ENCODE data around the gene PLRG1.
A peak's percentile ranks its signal among the peaks of the same experiment; 100 is the strongest.

The PLRG1 gene

GRCh38 chr4:154511548-154511947, 38.7 kb downstream of the PLRG1 start:
- Mint-ChIP-seq H3K27ac (no peak overlapping the region), H3K27me3 (peaks cover 17% of the 10 kb centered on the region), H3K36me3 (no peaks in the 10 kb centered on the region)

GRCh38 chr4:154507156-154507555, 43.0 kb downstream of the PLRG1 start:
- no peaks in the 10 kb centered on the region for H3K4me1 Mint-ChIP-seq
- peaks cover 11% of the 10 kb centered on the region for H3K27me3 Mint-ChIP-seq
- no peak overlapping the region for H3K4me3 Mint-ChIP-seq
- no peaks in the 10 kb centered on the region for H3K36me3 Mint-ChIP-seq
- no peaks in the 10 kb centered on the region for H3K9me3 Mint-ChIP-seq
- H3K27ac Mint-ChIP-seq: no peak overlapping the region

More at GRCh38 chr4:154511548-154511947, 38.7 kb downstream of the PLRG1 start:
- H3K4me1 Mint-ChIP-seq: no peaks in the 10 kb centered on the region
- no peaks in the 10 kb centered on the region for H3K9me3 Mint-ChIP-seq
- H3K4me3 Mint-ChIP-seq: no peak overlapping the region

GRCh38 chr4:154506253-154506652, 43.9 kb downstream of the PLRG1 start:
- peaks cover 11% of the 10 kb centered on the region for H3K27me3 Mint-ChIP-seq
- no peaks in the 10 kb centered on the region for H3K4me1 Mint-ChIP-seq
- no peak overlapping the region for H3K27ac Mint-ChIP-seq
- H3K4me3 Mint-ChIP-seq: no peak overlapping the region
- no peaks in the 10 kb centered on the region for H3K9me3 Mint-ChIP-seq
- no peaks in the 10 kb centered on the region for H3K36me3 Mint-ChIP-seq

- Mint-ChIP-seq H3K4me3 (no peak overlapping the region), H3K9me3 (no peaks in the 10 kb centered on the region), H3K36me3 (no peaks in the 10 kb centered on the region), H3K27me3 (peaks cover 17% of the 10 kb centered on the region), H3K4me1 (no peaks in the 10 kb centered on the region), H3K27ac (no peak overlapping the region)
Measured at GRCh38 chr4:154503598-154503997, 46.6 kb downstream of the PLRG1 start.

GRCh38 chr4:154502111-154502510, 48.1 kb downstream of the PLRG1 start:
- Mint-ChIP-seq H3K27me3 (peaks cover 16% of the 10 kb centered on the region), H3K4me1 (no peaks in the 10 kb centered on the region), H3K27ac (no peak overlapping the region), H3K4me3 (no peak overlapping the region), H3K9me3 (no peaks in the 10 kb centered on the region), H3K36me3 (no peaks in the 10 kb centered on the region)

- H3K9me3 Mint-ChIP-seq: no peaks in the 10 kb centered on the region
- no peak overlapping the region for H3K4me3 Mint-ChIP-seq
- H3K36me3 Mint-ChIP-seq: no peaks in the 10 kb centered on the region
Measured at GRCh38 chr4:154497889-154498288, 52.3 kb downstream of the PLRG1 start.

GRCh38 chr4:154495867-154496266, 54.3 kb downstream of the PLRG1 start:
- Mint-ChIP-seq H3K9me3 (no peaks in the 10 kb centered on the region), H3K27ac (no peak overlapping the region), H3K4me3 (no peak overlapping the region), H3K27me3 (peaks cover 35% of the 10 kb centered on the region), H3K4me1 (peaks cover 12% of the 10 kb centered on the region), H3K36me3 (no peaks in the 10 kb centered on the region)

More at GRCh38 chr4:154497889-154498288, 52.3 kb downstream of the PLRG1 start:
- H3K27me3 Mint-ChIP-seq: peaks cover 24% of the 10 kb centered on the region
- H3K27ac Mint-ChIP-seq: no peak overlapping the region
- no peaks in the 10 kb centered on the region for H3K4me1 Mint-ChIP-seq

- H3K4me1 Mint-ChIP-seq: peaks cover 15% of the 10 kb centered on the region
- peaks cover 41% of the 10 kb centered on the region for H3K27me3 Mint-ChIP-seq
- H3K9me3 Mint-ChIP-seq: no peaks in the 10 kb centered on the region
- H3K36me3 Mint-ChIP-seq: no peaks in the 10 kb centered on the region
- peak overlapping the region; percentile 26 for H3K4me3 Mint-ChIP-seq
- peak overlapping the region; percentile 39 for H3K27ac Mint-ChIP-seq
Measured at GRCh38 chr4:154492288-154492687, 57.9 kb downstream of the PLRG1 start.

GRCh38 chr4:154491341-154492271, 58.6 kb downstream of the PLRG1 start, which contains the start of gene DCHS2:
DCHS2 (minus strand) TSS chr4:154491799; CDS start chr4:154491355, 444 bp downstream.
- Mint-ChIP-seq H3K4me1 (peaks cover 15% of the 10 kb centered on the region), H3K4me3 (peak within 1 kb of the TSS; percentile 80), H3K27me3 (peaks cover 45% of the 10 kb centered on the region), H3K27ac (peak within 1 kb of the TSS; percentile 39), H3K36me3 (no peaks in the 10 kb centered on the region), H3K9me3 (no peaks in the 10 kb centered on the region)

GRCh38 chr4:154490583-154491340, 59.4 kb downstream of the PLRG1 start:
- Mint-ChIP-seq H3K36me3 (no peaks in the 10 kb centered on the region), H3K9me3 (no peaks in the 10 kb centered on the region), H3K27ac (no peak overlapping the region), H3K4me3 (peak overlapping the region; percentile 80), H3K27me3 (peaks cover 44% of the 10 kb centered on the region), H3K4me1 (peaks cover 15% of the 10 kb centered on the region)

GRCh38 chr4:154490234-154490582, 60.0 kb downstream of the PLRG1 start:
- no peak overlapping the region for H3K4me3 Mint-ChIP-seq
- peaks cover 41% of the 10 kb centered on the region for H3K27me3 Mint-ChIP-seq
- H3K4me1 Mint-ChIP-seq: peaks cover 15% of the 10 kb centered on the region
- no peaks in the 10 kb centered on the region for H3K9me3 Mint-ChIP-seq
- no peak overlapping the region for H3K27ac Mint-ChIP-seq
- no peaks in the 10 kb centered on the region for H3K36me3 Mint-ChIP-seq

GRCh38 chr4:154489558-154490233, 60.5 kb downstream of the PLRG1 start:
- no peaks in the 10 kb centered on the region for H3K9me3 Mint-ChIP-seq
- H3K27ac Mint-ChIP-seq: no peak overlapping the region
- no peaks in the 10 kb centered on the region for H3K36me3 Mint-ChIP-seq
- peaks cover 15% of the 10 kb centered on the region for H3K4me1 Mint-ChIP-seq
- peaks cover 39% of the 10 kb centered on the region for H3K27me3 Mint-ChIP-seq
- H3K4me3 Mint-ChIP-seq: no peak overlapping the region

GRCh38 chr4:154487145-154487544, 63.1 kb downstream of the PLRG1 start:
- Mint-ChIP-seq H3K27me3 (peaks cover 27% of the 10 kb centered on the region), H3K36me3 (no peaks in the 10 kb centered on the region), H3K4me3 (no peak overlapping the region), H3K4me1 (peaks cover 12% of the 10 kb centered on the region), H3K9me3 (no peaks in the 10 kb centered on the region), H3K27ac (no peak overlapping the region)

- H3K9me3 Mint-ChIP-seq: no peaks in the 10 kb centered on the region
- H3K36me3 Mint-ChIP-seq: no peaks in the 10 kb centered on the region
- no peak overlapping the region for H3K27ac Mint-ChIP-seq
Measured at GRCh38 chr4:154485127-154485773, 65.0 kb downstream of the PLRG1 start.

More at GRCh38 chr4:154485127-154485773, 65.0 kb downstream of the PLRG1 start:
- Mint-ChIP-seq H3K27me3 (peaks cover 18% of the 10 kb centered on the region), H3K4me3 (no peak overlapping the region), H3K4me1 (no peaks in the 10 kb centered on the region)
